Measurements from ENCODE around the gene LRFN4.

Gene LRFN4

GRCh38 chr11:66845143-66845875, 11.6 kb upstream of the LRFN4 start:
- no peak for DNase-seq (ENCODE audit: low read depth in 1 of 2, low spot score in 1 of 2)

GRCh38 chr11:66845876-66846212, 11.0 kb upstream of the LRFN4 start:
- no peak for DNase-seq (ENCODE audit: low read depth in 1 of 2, low spot score in 1 of 2)

GRCh38 chr11:66846671-66847091, 10.2 kb upstream of the LRFN4 start:
- no peak for DNase-seq (ENCODE audit: low read depth in 1 of 2, low spot score in 1 of 2)

GRCh38 chr11:66847461-66848232, 9.2 kb upstream of the LRFN4 start:
- no peak for DNase-seq (ENCODE audit: low read depth in 1 of 2, low spot score in 1 of 2)

DNA sequence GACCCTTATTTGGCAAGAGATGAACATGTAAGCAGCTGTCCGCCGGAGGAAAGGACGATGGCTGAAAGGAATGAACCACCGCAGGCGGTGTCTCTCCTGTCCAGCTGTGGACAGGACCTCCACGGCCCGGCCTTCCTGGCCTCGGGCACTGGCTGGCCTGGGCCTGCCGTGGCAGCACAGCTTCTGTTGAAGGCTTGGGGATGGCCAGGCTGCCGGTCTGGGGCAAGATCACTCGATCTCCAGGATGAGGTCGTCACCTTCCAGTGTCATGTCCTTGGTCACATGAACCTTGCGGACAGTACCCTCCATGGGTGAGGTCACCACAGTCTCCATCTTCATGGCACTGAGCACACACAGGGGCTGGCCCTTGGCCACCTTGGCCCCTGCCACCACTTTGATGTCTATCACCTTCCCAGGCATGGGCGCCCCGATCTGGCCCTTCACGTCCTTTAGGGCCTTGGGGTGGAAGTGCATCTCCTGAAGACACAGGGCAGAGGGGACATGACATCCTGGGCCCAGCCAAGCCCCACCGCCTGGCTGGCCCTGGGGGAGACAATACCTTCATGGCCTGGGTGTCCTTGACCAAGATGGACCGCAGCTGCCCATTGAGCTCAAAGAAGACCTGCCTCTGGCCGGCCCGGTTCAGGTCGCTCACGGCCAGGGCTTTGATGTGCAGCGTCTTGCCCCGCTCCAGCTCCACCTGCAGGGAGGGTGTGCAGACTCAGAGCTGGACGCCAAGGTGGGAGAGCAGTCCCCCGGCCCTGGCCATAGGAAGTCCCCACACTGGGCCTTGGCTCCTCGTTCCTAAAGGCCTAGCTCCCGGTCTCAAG, 8.0 kb upstream of the LRFN4 start:
- DNase-seq (ENCODE audit: low read depth in 1 of 2, low spot score in 1 of 2): no peak

GRCh38 chr11:66849501-66850234, 7.2 kb upstream of the LRFN4 start:
- no peak for DNase-seq (ENCODE audit: low read depth in 1 of 2, low spot score in 1 of 2)

DNA sequence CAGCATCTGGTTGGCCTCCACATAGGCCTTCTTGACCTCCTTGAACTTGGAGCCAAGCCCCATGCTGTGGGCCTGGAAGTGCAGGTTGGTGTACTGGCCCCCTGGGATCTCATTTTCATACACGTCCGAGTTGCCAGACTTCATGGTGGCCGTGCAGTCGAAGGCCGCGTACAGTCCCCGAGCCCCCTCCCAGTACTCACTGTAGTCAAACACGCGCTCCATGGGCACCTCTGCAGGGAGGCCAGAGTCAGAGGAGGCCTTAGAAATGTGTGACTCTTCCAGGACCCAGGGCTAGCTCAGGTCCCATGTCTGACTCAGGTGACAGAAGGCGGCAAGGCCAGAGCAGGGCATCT, 6.7 kb upstream of the LRFN4 start:
- no peak for DNase-seq (ENCODE audit: low read depth in 1 of 2, low spot score in 1 of 2)

GRCh38 chr11:66850588-66851238, 6.2 kb upstream of the LRFN4 start:
- no peak for DNase-seq (ENCODE audit: low read depth in 1 of 2, low spot score in 1 of 2)

DNA sequence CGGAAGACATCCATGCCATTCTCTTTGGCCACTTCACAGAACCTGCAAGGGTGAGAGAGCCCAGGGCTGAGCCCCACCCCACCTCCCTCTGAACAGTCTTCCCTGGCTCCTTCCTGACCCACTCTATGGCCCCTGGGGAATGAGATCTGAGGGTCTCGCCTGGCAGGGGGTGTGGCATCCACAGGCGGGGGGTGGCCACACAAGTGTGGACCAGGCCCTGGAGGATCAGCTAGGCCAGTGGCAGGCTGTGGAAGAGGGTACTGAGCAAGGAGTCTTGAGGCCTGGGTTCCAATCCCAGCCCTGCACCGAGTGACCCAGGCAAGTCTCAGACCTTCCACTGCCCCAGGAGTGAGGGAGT, 5.6 kb upstream of the LRFN4 start:
- no peak for DNase-seq (ENCODE audit: low read depth in 1 of 2, low spot score in 1 of 2)

DNA sequence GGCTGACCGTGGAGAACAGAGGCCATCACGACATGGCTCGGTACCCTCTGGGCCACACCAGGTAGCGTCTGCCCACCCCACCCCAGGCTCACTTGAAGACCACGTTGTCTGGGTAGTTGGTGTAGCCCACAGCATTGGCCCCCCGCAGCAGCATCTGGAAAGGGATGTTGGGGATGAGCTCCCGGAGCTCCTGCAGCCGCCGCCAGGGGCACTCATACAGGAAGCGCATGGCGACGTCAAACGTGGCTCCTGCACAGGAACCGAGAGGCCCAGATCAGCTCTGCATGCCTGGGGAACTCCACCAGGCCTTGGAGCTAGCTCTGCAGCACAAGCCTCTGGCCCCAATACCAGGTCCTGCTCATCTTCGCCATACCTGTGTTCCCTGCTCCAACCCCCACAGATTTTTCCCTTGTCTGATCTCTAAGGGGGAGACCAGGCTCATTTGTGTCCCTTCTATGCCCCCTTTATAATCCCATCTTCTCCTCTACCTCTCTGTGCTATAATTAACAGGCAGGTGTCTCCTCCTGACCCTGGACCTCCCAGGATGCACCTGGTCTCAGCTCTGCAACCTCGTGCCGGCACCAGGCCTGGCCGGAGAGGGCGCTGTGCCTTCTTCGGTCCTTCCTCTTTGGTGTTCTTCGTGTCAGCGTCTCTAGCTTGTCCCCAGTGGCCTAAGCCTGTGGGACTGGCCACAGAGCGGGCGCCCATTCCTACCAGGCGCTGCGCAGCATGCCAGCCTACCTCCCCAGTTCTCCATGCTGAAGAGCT, 5.0 kb upstream of the LRFN4 start:
- no peak for DNase-seq (ENCODE audit: low read depth in 1 of 2, low spot score in 1 of 2)

DNA sequence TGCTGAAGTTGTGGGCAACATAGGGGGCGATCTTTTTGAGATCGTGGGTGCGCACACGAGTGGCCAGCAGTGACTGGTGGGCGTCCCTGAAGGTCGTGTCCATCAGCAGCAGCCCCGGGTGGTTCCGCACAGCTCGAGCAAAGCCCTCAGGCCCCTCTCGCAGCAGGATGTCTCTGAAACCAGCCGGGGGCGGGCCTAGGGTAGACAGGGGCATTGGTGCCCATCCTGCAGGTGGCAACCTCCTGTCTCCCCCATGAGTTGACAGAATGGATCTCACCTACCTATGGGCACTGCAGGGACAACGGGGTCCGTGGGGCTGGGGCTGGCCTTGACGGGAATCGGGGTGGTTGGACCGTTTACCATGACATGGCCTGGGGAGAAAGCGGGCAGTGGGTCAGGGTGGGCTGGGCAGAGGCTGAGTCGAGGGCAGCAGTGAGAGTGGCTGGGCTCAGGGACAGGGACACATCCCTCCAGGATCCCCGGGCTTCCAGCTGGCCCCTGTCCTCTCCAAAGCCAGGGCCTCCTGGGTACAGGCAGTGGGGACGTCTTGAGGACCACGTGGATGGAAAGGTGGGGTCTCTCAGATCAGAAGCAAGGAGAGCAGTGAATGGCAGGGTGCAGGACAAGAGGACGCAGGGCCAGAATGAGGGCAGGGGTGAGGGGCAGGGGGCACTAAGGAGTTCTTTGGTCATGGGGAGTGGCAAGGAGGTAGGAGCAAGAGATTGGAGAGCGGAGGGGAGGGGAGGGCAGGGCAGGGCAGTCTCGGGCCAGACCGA, 4.2 kb upstream of the LRFN4 start:
- DNase-seq (ENCODE audit: low read depth in 1 of 2, low spot score in 1 of 2): no peak

- DNase-seq (ENCODE audit: low read depth in 1 of 2, low spot score in 1 of 2): no peak
These were observed 3.3 kb upstream of the LRFN4 start for GRCh38 chr11:66853242-66854229.

DNA sequence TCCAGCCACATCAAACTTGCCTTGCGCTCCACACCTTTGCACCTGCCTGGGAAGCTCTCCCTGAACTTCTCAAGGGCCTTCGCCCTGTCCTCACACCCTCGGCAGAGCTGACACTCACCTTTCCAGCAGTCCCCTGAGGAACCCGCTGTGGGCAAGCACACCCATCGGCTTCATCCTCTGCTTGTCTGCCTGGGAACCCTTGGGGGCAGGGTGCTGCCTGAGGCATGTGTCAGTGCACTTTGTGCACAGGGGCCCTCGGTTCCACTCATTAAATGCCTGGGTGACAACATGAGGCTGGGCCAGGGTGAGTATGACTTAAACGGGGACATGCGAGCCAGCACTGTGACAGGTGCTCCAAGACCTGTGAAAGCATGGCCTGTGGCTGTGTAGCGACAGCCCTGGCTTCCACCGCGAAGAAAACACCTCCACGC, 2.6 kb upstream of the LRFN4 start:
- DNase-seq (ENCODE audit: low read depth in 1 of 2, low spot score in 1 of 2): no peak

- no peak for DNase-seq (ENCODE audit: low read depth in 1 of 2, low spot score in 1 of 2)
These were observed 2.1 kb upstream of the LRFN4 start for GRCh38 chr11:66854729-66855211.

DNA sequence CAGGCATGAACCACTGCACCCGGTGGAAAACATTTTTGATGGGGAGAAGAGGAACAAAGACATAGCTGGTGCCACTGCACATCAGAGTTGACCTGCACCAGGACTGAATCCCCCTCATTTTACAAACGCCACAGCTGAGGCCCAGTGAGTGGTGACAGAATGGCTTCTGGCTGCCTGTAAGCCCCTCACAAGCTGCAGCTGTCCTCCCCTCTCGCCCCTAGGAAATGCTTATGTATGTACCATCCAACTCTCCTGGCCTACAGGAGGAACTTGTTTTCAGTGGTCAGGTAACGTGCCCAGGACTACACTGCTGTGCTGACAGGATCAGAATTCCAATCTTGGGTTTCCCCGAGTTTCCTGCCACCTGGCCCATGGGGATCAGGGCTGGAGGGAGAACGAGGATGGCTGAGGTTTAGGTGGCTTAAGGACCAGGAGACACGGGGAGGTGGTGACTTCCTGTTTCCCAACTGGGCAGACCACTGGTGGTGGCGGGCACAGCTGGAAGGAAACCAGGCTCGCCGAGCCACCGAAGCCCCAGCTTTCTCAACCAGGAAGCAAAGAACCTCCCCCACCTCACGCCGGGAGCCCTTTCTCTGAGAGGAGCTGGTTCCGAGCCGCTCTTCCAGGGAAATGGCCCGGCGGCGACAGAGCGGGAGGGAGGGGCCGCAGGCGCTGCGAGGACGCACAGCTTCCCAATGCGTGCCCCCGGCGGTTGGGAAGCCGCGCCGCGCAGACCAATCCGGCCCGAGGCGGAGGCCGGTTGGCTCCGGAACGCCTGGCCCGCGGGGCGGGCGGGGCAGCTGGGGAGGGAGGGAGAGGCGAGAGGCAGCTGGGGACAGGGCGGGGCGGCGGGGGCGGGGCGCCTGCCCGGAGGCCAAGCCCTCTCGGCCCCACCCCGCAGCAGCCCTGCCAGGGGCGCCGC, 1.0 kb upstream of the LRFN4 start:
- peak; percentile 52 to 70 for DNase-seq (ENCODE audit: low read depth in 1 of 2, low spot score in 1 of 2)

GRCh38 chr11:66857234-66857926, 516 bp downstream of the LRFN4 start:
- no peak for DNase-seq (ENCODE audit: low read depth in 1 of 2, low spot score in 1 of 2)

DNA sequence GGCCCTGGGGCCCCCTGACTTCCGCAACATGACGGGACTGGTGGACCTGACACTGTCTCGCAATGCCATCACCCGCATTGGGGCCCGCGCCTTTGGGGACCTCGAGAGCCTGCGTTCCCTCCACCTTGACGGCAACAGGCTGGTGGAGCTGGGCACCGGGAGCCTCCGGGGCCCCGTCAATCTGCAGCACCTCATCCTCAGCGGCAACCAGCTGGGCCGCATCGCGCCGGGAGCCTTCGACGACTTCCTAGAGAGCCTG, 992 bp downstream of the LRFN4 start:
- no peak for DNase-seq (ENCODE audit: low read depth in 1 of 2, low spot score in 1 of 2)

Measured in stimulated activated CD4-positive, alpha-beta T cell treated with anti-CD3 and anti-CD28 coated beads, Interleukin-15, amount 100 ng/mL, for 1 hour (primary cell).